Liver (tissue), 3 donors: ENCODE measurements around the gene TMEM40.
"Not testable (repeated sequence)": the region's sequence is repeated elsewhere in the genome, so short reads cannot be mapped to it uniquely, and the experiment has no call there.

ENCODE experiments used
- ATF3 ChIP-seq: IDR thresholded peaks from 2 replicates; pipeline ENCODE4 v1.6.1; 2016; ENCODE audit warnings: antibody characterized with exemption
- CTCF ChIP-seq: fragments of 150-350 bp; IDR thresholded peaks from 2 replicates; pipeline ENCODE4 v1.5.1; 2017; ENCODE audit warnings: improper control_type of control experiment, low read depth, low read length; ENCODE audit not compliant: missing input control
- EGR1 ChIP-seq, 2 donors: IDR thresholded peaks; 2 replicates each; pipeline ENCODE4 v1.6.1; 2016 to 2018; ENCODE audit warnings: antibody characterized with exemption in 2 of 2, low read depth in 2 of 2
- FOXA1 ChIP-seq: IDR thresholded peaks from 2 replicates; pipeline ENCODE4 v1.6.1; 2016; ENCODE audit warnings: antibody characterized with exemption
- GABPA ChIP-seq, 2 donors: IDR thresholded peaks in 1 of 2; conservative IDR thresholded peaks in 1 of 2; 2 replicates each; pipeline ENCODE4 v1.6.1; 2016; ENCODE audit warnings: antibody characterized with exemption in 2 of 2, mild to moderate bottlenecking in 1 of 2, moderate library complexity in 1 of 2
- MAX ChIP-seq: IDR thresholded peaks from 2 replicates; pipeline ENCODE4 v1.6.1; 2016; ENCODE audit warnings: antibody characterized with exemption
- NR2F2 ChIP-seq: IDR thresholded peaks from 2 replicates; pipeline ENCODE4 v1.6.1; 2016; ENCODE audit warnings: antibody characterized with exemption
- RAD21 ChIP-seq, 2 donors: IDR thresholded peaks; 2 replicates each; pipeline ENCODE4 v1.6.1; 2016; ENCODE audit warnings: antibody characterized with exemption in 2 of 2, mild to moderate bottlenecking in 2 of 2
- REST ChIP-seq: IDR thresholded peaks from 2 replicates; pipeline ENCODE4 v1.6.1; 2016; ENCODE audit warnings: antibody characterized with exemption, mild to moderate bottlenecking
- SP1 ChIP-seq: IDR thresholded peaks from 2 replicates; pipeline ENCODE4 v1.6.1; 2018; ENCODE audit warnings: antibody characterized with exemption, mild to moderate bottlenecking
- TAF1 ChIP-seq: conservative IDR thresholded peaks from 2 replicates; pipeline ENCODE4 v1.6.1; 2016; ENCODE audit warnings: antibody characterized with exemption, mild to moderate bottlenecking
- YY1 ChIP-seq: IDR thresholded peaks from 2 replicates; pipeline ENCODE4 v1.6.1; 2016; ENCODE audit warnings: antibody characterized with exemption, mild to moderate bottlenecking
- ZBTB33 ChIP-seq: IDR thresholded peaks from 2 replicates; pipeline ENCODE4 v1.6.1; 2016; ENCODE audit warnings: antibody characterized with exemption
- donor health status: healthy.
- donor health status: healthy.

GRCh38 chr3:12775970-12776369, 16.9 kb upstream of the TMEM40 start:
- not testable (repeated sequence) for TF ChIP-seq CTCF; RAD21 (IDR thresholded peaks at IDR 0.05); SP1; REST; ZBTB33; NR2F2; YY1; MAX; GABPA (IDR thresholded peaks at IDR 0.05 in 1 of 2, conservative IDR thresholded peaks at IDR 0.05 in 1 of 2); EGR1 (IDR thresholded peaks at IDR 0.05; ENCODE audit: low read depth in 2 of 2); FOXA1; TAF1; ATF3
